NCI-H146 (cell line): Measurements from ENCODE around the gene BCR.

Experiments
- DNase-seq: peaks from one replicate; lab custom pipeline; 2025; lab: John Stamatoyannopoulos, UW

Gene BCR

DNA sequence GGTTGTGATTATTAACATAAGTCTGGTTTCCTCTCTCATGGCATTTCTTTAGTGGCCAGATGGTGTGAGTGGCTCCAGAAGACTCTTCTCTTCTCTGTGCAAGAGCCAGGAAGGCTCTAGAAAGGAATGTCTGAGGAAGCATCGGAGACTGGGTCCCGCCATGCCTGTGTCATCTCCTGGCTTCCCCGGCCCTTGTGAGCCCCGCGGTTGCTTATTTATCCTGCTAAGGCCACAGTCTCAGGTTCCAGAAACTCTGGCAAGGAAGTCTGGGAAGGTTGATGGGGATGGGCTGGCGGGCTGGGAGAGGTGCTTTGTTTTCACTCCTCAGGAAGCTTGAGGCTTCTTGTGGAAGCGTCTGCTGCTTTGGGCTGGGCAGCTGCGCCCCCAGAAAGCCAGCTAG lies 18.9 kb downstream of the BCR start:
- DNase-seq = no peak

DNA sequence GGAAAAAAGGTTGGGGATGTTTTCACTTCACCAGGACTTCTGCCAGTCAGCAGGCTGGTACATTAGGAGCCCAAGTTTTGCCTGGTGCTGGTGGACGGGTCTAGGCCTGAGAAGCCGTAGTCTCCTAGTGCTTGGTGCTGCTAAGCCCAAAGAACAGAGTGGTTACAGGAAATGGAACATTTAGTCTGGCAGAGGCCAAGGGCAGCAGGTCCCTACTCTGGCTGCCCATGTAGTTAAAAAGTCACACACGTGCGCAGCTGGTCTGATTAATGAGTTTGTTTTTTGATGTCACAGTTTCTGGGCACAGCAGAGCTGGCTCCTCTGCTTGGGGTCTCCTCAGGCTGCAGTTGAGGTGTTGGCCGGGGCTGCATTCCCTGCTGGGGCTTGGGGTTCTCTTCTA lies 20.6 kb downstream of the BCR start:
- no peak for DNase-seq

DNA sequence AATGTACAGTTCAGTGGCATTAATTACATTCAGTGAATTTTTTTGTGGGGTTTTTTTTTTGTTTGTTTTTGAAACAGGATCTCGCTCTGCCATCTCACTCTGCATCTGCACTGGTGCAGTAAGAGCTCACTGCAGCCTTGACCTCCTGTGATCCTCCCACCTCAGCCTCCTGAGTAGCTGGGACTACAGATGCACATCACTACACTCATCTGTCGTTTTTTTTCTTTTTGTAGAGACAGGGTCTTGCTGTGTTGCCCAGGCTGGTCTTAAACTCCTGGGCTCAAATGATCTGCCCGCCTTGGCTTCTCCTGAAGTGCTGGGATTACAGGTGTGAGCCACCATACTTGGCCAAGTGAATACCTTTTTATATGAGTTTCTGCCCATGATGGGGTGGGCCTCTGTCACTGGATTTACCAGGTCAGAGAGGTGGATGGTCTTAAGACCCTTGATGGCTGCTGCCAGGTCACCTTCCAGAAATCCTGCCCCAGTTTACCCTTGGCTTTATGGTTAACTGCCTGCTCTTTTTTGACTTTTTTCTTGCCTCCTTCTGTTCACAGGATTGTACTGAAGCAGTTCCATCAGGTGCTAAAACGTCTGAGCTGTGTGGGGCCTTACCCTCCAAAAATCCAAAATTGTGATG lies 22.6 kb downstream of the BCR start:
- no peak for DNase-seq

DNA sequence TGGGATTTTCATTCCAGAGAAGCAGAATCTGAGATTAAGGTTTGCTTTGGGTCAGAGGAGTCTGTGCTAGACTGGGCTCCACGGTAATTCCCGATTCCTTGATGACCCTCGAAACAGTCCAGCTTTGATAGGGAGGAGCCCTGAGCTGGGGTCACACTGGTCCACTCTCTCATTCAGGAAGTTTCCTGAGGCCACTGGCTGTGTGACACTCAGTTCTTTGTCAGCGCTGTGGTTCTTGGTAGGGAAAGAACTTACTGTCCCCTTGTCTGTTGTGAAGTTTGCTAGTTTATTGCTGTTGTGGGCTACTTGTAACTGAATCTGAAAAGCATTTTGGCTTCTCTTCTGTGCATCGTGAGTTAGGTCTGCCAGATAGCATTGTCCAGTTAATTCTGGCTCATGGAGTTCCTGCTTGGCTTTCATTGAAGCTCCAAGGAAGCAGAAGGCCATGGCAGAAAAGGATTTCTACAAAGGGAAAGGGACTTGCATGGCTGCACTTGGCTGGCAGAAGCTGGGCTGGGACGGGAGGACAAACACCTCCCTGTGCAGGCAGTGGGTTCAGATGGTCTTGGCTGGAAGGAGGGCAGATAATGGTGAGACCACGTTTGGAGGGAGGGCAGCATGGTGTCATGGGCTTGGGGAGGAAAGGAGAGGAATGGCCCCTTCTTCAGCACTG lies 23.3 kb downstream of the BCR start:
- no peak for DNase-seq

DNA sequence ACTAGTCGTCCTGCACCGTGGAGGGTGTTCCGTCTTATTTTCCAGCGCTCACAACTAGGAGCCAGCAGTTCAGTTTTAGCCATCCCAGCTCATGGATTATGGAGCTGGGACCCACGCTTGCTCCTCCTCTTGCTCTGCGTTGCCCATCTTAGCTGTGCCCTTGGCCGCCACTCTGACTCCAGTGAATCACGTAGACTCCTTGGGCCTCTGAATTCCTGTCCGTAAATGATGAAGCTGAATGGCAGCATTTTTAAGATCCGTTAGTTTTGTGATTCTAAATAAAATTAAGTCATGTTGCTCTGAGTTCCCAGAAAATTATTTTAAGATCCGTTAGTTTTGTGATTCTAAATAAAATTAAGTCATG lies 23.8 kb downstream of the BCR start:
- no peak for DNase-seq

DNA sequence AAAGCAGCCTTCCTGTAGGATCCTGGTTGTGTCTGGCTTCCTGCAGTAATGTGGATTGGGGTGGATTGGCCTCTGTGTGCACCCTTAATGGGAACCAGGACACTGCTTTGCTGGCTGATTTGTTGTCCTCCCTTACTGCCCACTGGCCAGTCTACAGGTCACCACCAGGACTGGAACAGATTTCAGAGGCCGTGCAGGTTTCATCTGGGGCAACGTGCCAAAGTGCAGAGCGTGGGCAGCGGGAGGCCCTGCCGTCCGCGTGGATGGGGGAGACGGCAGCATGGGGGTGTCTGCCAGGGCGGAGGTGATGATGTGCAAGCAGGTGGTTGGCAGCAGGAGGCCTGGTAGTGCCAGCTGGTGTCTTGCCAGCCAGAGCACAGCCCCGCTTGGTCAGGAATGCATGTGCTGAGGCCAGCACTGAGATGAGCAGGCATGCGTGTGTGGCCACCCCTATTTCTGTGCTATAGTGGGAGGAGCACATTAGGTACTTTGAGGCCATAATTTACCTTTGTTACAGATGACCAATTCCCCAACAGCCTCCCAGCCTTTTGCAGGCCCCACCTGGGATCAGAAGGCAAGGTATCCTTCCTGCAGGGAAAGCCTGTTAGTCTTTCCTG lies 24.3 kb downstream of the BCR start:
- peak; percentile 35 for DNase-seq

DNA sequence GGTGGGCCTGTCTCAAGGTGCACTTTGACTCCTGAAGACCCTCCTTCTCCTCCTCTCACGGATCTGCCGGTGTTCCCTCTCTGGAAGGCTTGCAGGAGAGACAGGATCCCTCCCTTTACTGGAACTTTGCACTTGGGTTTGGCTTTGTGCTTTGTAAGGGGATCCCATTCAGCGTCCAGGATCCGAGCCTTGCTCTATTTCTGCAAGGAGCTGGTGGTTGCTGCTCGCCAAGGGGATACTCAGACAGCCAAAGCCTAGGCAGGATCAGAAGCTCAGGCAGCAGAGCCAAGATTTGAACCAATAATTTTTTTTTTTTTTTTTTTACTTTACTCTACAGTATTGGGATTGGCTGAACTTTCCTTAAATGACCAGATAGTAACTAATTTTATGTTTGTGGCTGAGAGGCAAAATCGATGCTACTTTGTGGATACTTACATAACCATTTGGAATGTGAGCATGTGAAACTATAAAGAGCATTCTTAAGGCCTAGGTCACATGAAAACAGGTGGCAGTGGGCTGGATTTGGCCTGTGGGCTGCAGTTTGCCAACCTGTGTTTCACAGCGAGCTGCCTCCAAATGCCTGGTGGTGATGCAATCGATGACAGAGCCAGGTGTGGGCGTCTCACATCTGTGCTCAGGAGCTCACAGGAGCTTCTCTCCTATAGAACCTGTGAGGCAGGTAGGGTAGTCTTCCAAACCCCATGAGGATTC lies 25.2 kb downstream of the BCR start:
- no peak for DNase-seq

DNA sequence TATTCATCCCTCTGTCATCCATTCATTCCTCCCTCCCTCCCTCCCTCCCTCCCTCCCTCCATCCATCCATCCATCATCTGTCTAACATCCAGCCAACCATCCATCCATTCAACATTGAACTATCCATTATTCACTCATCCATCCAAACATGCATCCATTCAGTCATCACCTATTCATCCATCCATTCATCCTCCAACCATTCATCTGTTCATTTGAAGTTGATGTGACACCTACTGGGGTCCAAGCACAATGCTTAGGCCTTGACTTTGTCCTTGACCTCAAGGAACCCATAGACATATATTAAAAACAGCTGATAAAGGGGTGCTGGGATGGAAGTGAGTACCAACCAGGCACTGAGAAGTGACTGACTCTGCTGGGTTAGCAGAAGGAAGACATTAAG lies 26.6 kb downstream of the BCR start:
- no peak for DNase-seq

DNA sequence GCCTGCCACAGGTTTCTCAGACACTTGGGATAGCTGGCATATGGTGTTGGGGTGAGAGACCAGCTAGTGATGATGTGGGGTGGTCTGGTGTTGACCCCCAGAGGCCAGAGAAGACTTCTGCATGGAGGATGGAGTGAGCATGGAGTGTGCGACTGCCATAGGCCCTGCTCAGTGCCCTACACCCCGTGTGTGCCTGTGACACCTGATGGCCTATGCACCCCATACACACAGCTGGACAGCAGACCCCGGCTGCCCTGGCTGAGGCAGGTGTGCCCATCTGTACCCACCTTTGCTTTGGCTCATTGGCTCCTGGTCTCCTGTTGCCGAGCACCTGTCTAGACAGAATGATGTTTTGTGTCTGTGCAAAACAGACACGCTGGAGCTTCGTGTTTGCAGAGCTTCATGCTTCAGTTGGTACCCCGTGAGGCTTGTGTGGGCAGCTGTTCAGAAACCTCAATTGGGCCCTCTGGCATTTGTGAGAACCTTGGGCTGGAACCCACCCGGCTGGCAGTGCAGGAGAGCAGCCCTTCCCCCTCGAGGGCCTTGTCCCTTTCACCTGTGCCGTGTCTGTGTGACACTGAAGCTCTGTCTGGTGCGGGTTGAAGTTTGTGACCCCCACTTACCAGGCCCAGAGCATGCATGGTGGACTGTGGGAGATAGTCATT lies 27.6 kb downstream of the BCR start:
- DNase-seq = peak; percentile 64

DNA sequence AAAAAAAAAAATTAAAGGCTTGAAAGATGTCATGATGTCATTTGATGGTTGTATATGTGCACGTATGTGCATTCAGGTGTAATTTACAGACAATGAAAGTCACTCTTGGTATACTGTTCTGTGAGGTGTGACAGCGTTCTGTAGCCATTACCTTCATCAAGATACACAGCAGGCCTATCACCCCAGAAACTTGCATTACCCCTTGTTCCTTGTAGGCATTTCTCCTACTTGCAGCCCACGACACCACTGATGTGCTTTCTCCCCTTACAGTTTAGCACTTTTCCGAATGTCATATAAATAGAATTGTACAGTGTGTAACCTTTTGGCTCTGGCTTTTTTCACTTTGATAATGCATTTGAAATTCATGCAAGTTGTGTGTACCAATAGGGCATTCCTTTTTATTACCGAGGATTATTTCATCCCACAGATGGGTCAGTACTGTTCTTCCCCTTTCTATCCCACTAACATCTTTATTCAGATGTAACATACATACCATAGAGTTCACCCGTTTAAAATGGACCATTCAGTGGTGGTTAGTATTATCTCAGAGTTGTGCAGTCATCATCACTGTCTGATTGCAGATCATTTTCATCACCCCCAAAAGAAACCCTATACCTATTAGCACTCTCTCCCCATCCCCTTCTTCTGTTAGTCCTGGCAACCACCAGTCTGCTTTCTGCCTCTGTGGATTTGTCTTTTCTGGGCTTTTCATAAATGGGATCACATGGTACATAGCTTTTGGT lies 30.3 kb downstream of the BCR start:
- DNase-seq = no peak

DNA sequence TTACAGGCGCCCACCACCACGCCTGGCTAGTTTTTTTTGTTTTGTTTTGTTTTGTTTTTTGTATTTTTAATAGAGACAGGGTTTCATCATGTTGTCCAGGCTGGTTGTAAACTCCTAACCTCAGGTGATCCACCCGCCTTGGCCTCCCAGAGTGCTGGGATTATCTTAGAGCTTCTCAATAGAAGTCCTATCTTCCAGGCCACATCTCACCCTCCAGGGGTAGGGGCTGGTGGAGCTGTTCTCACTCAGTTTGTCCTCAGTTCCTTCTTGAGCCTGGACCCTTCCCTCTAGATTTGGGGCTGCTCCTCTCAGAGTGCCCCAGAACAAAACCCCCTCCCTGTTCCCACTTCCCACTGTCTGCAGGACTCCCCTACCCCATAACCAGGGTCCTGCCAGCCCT lies 31.3 kb downstream of the BCR start:
- no peak for DNase-seq

DNA sequence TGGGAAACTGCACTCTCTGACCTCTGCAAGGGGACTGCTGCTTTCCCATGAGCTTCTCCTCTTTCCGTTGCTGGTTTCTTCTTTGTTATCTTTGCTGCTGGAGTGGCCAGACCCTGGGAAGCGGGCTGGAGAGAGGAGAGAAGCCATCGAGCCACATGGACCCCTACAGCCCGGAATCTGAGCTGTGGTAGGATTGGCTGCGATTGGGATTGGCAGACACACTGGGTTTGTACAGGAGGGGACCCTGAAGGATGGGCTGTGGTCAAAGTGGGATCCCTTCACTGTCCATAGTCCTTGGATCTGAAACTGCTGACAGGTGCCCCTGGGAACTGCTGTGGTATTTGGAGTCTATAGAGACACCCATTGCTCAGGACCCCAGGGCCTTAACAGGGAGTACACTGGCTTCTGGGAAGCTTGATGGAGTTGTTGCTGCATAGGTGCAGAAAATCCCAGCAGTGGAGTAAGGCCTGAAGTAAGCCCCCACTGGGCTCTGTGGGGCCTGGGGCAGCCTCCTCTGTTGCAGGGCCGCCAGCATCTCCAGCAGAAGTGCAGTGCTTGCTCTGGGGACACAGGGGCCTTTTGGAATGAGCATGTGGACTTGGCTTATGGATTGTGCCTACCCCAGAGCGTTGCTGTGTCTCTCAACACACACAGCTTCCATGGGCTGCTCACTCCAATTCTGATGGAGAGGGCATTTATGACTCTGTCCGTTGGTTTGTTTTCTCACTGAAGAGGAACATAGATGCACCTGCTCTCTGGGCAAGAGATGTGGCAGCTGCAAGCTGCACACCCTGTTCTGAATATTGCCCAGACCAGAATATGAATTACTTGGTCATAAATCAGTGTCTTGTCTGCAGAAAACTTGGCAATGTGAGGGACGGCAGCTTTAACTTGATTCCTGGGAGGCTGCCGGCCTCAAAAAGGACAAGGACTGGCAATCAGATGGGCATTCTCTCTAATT lies 32.0 kb downstream of the BCR start:
- DNase-seq = peak; percentile 23

DNA sequence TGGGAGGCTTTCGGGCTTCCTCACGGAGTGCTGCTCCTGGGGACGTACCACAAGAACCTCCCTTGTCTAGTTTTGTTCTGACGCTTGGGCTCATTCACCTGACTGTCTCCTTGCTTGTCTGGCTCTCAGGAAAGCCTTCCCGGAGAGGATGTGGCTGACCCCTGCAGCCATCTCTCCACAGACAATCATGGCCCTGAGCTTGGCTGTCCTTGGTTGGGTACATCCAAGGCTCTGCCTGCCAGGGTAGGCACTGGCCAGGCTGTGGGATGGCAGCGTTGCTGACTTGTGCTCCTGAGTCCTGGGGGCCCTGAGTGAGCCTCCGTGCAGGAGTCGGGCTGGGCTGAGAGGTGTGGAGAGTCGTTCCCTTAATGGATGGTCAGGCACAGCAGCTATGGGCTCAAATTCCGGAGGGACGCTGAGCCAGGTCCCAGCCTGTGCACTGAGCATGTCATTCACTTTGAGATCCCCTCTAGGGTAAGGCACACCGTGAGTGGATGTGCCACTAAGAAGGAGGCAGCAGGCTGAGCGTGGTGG lies 32.8 kb downstream of the BCR start:
- no peak for DNase-seq

DNA sequence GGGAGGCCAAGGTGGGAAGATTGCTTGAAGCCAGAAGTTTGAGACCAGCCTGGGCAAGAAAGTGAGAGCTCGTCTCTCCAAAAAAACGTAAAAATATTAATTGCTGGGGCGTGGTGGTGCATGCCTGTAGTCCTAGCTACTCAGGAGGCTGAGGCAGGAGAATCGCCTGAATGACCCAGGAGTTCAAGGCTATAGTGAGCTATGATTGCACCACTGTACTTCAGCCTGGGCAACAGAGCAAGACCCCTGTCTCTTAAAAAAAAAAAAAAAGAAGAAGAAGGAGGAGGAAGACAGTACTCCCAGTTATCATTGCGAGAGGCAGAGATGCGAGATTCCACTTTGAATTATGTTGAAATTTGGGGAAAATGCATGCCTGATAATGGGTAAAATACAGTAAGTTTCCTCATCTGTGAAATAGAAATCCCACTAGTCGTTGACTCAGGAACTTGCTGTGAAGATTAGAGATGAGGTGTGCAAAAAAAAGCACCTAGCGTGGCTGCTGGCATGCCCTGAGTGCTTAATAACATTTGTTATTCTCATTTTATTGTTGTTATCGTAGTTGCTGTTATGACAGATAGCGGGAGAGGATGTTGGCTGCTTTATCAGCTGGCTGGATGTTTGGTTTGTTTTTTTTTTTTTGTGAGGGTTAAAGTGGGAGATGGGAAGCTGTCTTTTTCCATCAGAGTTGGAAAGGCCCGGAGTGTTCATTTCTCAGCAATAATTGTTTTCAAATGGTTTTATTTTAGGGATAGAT lies 33.4 kb downstream of the BCR start:
- DNase-seq = no peak

DNA sequence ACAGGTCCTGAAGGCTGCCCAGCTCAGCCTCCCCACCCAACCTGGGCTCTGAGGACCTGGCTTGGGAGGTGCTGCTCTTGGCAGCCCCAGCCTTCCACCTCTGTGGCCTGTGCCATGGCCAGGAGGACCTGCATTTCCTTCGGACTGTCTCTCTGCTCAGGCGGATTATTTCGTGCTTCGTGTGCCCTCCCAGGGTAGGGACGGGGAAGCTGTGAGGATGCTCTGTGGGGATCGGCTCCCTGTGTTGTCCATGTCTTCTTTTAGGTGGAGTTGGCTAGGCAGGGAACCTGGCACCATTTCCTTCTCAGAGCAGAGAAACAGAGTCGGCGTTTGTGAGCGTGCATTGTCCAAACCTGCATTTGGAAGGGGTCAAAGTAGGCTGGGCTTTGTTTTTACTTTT lies 34.1 kb downstream of the BCR start:
- no peak for DNase-seq

DNA sequence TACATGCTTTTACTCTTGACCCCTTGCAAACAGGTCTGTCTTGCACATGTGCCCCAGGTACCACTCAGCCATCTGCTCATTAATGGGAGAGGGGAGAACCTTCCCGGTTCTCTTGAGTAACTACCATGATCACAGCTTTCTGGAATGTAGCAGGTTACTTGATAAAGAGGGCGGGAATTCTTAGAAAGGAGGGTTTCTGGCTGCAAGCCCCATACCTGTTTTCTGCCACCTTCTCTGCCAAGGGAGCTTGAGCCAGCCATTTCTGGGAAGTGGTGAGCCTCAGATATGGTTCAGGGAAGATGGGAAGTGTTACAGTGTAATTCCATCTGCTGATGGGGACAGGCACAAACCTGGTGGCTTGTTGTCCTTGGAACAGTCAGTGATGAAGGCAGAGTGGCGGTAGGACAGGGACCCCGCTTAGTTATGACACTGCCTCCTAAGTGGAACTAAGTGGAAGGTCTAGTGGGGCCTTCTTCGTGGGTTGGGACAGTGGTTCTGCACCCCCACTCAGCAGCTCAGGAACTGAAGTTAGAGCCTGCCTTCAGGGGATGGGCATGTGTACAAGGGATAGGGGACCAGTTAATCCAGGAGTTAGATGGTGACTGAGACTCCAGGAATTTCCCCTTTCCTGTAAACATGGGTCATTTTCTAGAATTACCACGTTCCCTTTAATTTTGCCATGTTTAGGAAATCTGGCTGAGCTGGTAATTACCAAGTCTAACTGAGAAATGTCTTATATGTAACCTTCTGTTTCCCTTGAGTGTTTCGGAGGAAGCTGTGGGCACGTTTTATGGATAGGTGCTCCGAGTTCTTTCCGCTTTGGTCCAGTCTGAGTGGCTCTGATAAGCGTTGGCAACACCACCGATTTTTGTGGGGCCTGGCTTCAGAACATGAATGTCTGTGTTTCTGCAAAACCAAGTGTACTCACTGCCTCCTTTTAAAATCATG lies 35.3 kb downstream of the BCR start:
- DNase-seq = no peak

DNA sequence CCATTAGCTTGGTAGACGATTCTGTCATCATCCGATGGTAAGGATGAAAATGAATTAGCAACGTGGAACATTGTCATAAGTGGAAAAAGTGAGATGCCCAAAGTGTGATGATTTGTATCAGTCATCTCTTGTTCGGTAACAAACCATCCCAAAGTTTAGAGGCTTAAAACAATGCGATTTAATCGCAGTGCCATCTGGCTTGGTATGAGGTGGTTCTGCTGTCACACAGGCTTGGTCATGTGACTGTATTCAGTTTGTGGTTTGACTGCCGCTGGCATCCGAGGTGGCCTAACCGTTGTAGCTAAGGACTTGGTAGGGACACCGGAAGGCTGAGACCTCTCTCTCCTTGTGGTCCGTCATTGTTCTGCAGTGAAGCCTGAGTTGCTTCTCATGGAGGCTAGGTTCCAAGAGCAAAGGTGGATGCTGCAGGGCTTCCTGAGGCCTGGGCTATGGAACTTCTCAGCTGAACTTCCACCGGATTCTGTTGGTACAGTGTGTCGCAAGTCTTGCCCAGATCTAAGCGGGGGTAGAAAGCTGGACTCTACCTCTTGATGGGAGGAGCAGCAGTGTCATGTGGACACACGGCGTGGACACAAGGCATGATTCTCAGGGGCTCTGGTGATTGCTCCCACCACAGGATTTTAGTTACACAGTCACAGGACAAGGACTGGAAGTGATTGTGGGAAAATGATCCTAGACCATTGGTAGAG lies 36.3 kb downstream of the BCR start:
- DNase-seq = no peak
